ENCODE data around the gene DISC1.

Gene DISC1

GRCh38 chr1:232016616-232017015, 390.0 kb downstream of the DISC1 start:
- ATAC-seq = no peak
- H3K9me3 Mint-ChIP-seq = no peaks in the 10 kb centered on the region

GRCh38 chr1:232017057-232017456, 390.5 kb downstream of the DISC1 start:
- ATAC-seq (no peak), DNase-seq (no peak)
- Mint-ChIP-seq H3K4me3 (no peak overlapping the region), H3K36me3 (ENCODE audit: low read depth) (no peaks in the 10 kb centered on the region), H3K9me3 (no peaks in the 10 kb centered on the region), H3K27ac (no peak overlapping the region), H3K4me1 (no peaks in the 10 kb centered on the region), H3K27me3 (no peaks in the 10 kb centered on the region)

More at GRCh38 chr1:232016616-232017015, 390.0 kb downstream of the DISC1 start:
- no peaks in the 10 kb centered on the region for H3K4me1 Mint-ChIP-seq
- DNase-seq = no peak
- no peak overlapping the region for H3K27ac Mint-ChIP-seq
- H3K27me3 Mint-ChIP-seq = no peaks in the 10 kb centered on the region
- H3K36me3 Mint-ChIP-seq (ENCODE audit: low read depth) = no peaks in the 10 kb centered on the region
- H3K4me3 Mint-ChIP-seq = no peak overlapping the region

- ATAC-seq (no peak), DNase-seq (no peak)
- no peaks in the 10 kb centered on the region for H3K4me1 Mint-ChIP-seq
- no peaks in the 10 kb centered on the region for H3K9me3 Mint-ChIP-seq
- H3K27me3 Mint-ChIP-seq = no peaks in the 10 kb centered on the region
- H3K4me3 Mint-ChIP-seq = no peak overlapping the region
- H3K27ac Mint-ChIP-seq = peak overlapping the region; percentile 1
- no peaks in the 10 kb centered on the region for H3K36me3 Mint-ChIP-seq (ENCODE audit: low read depth)
Measured at GRCh38 chr1:232017759-232018158, 391.2 kb downstream of the DISC1 start.

GRCh38 chr1:232018231-232019025, 391.8 kb downstream of the DISC1 start:
- ATAC-seq = no peak
- no peak for DNase-seq
- H3K4me1 Mint-ChIP-seq = no peaks in the 10 kb centered on the region
- H3K27me3 Mint-ChIP-seq = no peaks in the 10 kb centered on the region
- H3K36me3 Mint-ChIP-seq (ENCODE audit: low read depth) = no peaks in the 10 kb centered on the region
- H3K27ac Mint-ChIP-seq = no peak overlapping the region
- H3K9me3 Mint-ChIP-seq = no peaks in the 10 kb centered on the region
- H3K4me3 Mint-ChIP-seq = no peak overlapping the region

GRCh38 chr1:232019026-232019340, 392.4 kb downstream of the DISC1 start:
- H3K4me1 Mint-ChIP-seq = no peaks in the 10 kb centered on the region
- no peaks in the 10 kb centered on the region for H3K36me3 Mint-ChIP-seq (ENCODE audit: low read depth)
- H3K27ac Mint-ChIP-seq = no peak overlapping the region
- DNase-seq (no peak), ATAC-seq (no peak)
- H3K9me3 Mint-ChIP-seq = no peaks in the 10 kb centered on the region
- no peaks in the 10 kb centered on the region for H3K27me3 Mint-ChIP-seq
- H3K4me3 Mint-ChIP-seq = no peak overlapping the region

GRCh38 chr1:232020352-232020751, 393.8 kb downstream of the DISC1 start:
- no peak for ATAC-seq
- H3K4me1 Mint-ChIP-seq = no peaks in the 10 kb centered on the region

GRCh38 chr1:232029315-232029714, 402.7 kb downstream of the DISC1 start:
- no peak for ATAC-seq
- Mint-ChIP-seq H3K4me1 (no peaks in the 10 kb centered on the region), H3K9me3 (no peaks in the 10 kb centered on the region), H3K27me3 (no peaks in the 10 kb centered on the region), H3K36me3 (ENCODE audit: low read depth) (peaks cover 4% of the 10 kb centered on the region), H3K27ac (no peak overlapping the region), H3K4me3 (no peak overlapping the region)
- no peak for DNase-seq

More at GRCh38 chr1:232020352-232020751, 393.8 kb downstream of the DISC1 start:
- DNase-seq = no peak
- Mint-ChIP-seq H3K4me3 (no peak overlapping the region), H3K9me3 (no peaks in the 10 kb centered on the region), H3K36me3 (ENCODE audit: low read depth) (no peaks in the 10 kb centered on the region), H3K27ac (no peak overlapping the region), H3K27me3 (no peaks in the 10 kb centered on the region)

- Mint-ChIP-seq H3K9me3 (no peaks in the 10 kb centered on the region), H3K4me3 (no peak overlapping the region), H3K36me3 (ENCODE audit: low read depth) (peaks cover 8% of the 10 kb centered on the region), H3K27me3 (no peaks in the 10 kb centered on the region), H3K27ac (no peak overlapping the region), H3K4me1 (no peaks in the 10 kb centered on the region)
- ATAC-seq = no peak
- DNase-seq = no peak
Measured at GRCh38 chr1:232031156-232031555, 404.6 kb downstream of the DISC1 start.

GRCh38 chr1:232033285-232033684, 406.7 kb downstream of the DISC1 start:
- Mint-ChIP-seq H3K27me3 (no peaks in the 10 kb centered on the region), H3K27ac (no peak overlapping the region), H3K4me3 (no peak overlapping the region), H3K4me1 (no peaks in the 10 kb centered on the region), H3K9me3 (no peaks in the 10 kb centered on the region), H3K36me3 (ENCODE audit: low read depth) (peaks cover 4% of the 10 kb centered on the region)
- DNase-seq (no peak), ATAC-seq (no peak)

GRCh38 chr1:232034556-232034955, 408.0 kb downstream of the DISC1 start:
- Mint-ChIP-seq H3K4me1 (no peaks in the 10 kb centered on the region), H3K27me3 (no peaks in the 10 kb centered on the region), H3K36me3 (ENCODE audit: low read depth) (peaks cover 4% of the 10 kb centered on the region), H3K9me3 (no peaks in the 10 kb centered on the region), H3K27ac (no peak overlapping the region), H3K4me3 (no peak overlapping the region)
- ATAC-seq = no peak
- no peak for DNase-seq

- no peak overlapping the region for H3K27ac Mint-ChIP-seq
- no peak overlapping the region for H3K4me3 Mint-ChIP-seq
- no peak for ATAC-seq
- peaks cover 4% of the 10 kb centered on the region for H3K36me3 Mint-ChIP-seq (ENCODE audit: low read depth)
- DNase-seq = no peak
- H3K4me1 Mint-ChIP-seq = no peaks in the 10 kb centered on the region
- H3K9me3 Mint-ChIP-seq = no peaks in the 10 kb centered on the region
- H3K27me3 Mint-ChIP-seq = no peaks in the 10 kb centered on the region
Measured at GRCh38 chr1:232036181-232036933, 409.8 kb downstream of the DISC1 start.

GRCh38 chr1:232037774-232038388, 411.3 kb downstream of the DISC1 start:
- Mint-ChIP-seq H3K36me3 (ENCODE audit: low read depth) (peaks cover 4% of the 10 kb centered on the region), H3K27ac (no peak overlapping the region), H3K4me3 (no peak overlapping the region), H3K9me3 (no peaks in the 10 kb centered on the region), H3K4me1 (no peaks in the 10 kb centered on the region), H3K27me3 (no peaks in the 10 kb centered on the region)
- ATAC-seq (no peak), DNase-seq (no peak)

- peak; percentile 46 for ATAC-seq
- Mint-ChIP-seq H3K9me3 (no peaks in the 10 kb centered on the region), H3K27ac (no peak overlapping the region), H3K36me3 (ENCODE audit: low read depth) (peaks cover 4% of the 10 kb centered on the region), H3K27me3 (no peaks in the 10 kb centered on the region), H3K4me3 (no peak overlapping the region), H3K4me1 (no peaks in the 10 kb centered on the region)
- no peak for DNase-seq
Measured at GRCh38 chr1:232038706-232039677, 412.4 kb downstream of the DISC1 start.

GRCh38 chr1:232040260-232040659, 413.7 kb downstream of the DISC1 start:
- H3K36me3 Mint-ChIP-seq (ENCODE audit: low read depth) = peaks cover 2% of the 10 kb centered on the region
- no peak for DNase-seq
- no peaks in the 10 kb centered on the region for H3K9me3 Mint-ChIP-seq
- no peak overlapping the region for H3K27ac Mint-ChIP-seq
- H3K4me1 Mint-ChIP-seq = no peaks in the 10 kb centered on the region
- H3K27me3 Mint-ChIP-seq = no peaks in the 10 kb centered on the region
- no peak for ATAC-seq
- H3K4me3 Mint-ChIP-seq = no peak overlapping the region

Data from activated naive CD8-positive, alpha-beta T cell treated with anti-CD3 and anti-CD28 coated beads, Interleukin-2, amount 50 U/mL, for 24 hours (primary cell).